Adrenal gland (tissue), 12 donors: ENCODE data around the gene PBX1. TPM values are rescaled to one million over a fixed set of nuclear protein-coding genes. Genes with fewer than 3 reads are reported as not detected.

ENCODE experiments used
- DNase-seq, 7 donors: peaks; one replicate each; pipeline ENCODE4 v3.0.0-alpha.2; 2019 to 2020
- H3K27ac ChIP-seq, 5 donors: fragments of 200-600 bp; sonication (generic) in 4 of 5; 1 replicate in 3 of 5; 2 replicates in 2 of 5; pipeline versions ENCODE4 v1.5.1 to v1.8.0; 2016 to 2020; ENCODE audit warnings: mild to moderate bottlenecking in 1 of 5
- H3K27me3 ChIP-seq: fragments of 200-600 bp; 2 replicates; pipeline ENCODE4 v1.8.0; 2021
- H3K36me3 ChIP-seq, 2 donors: fragments of 200-600 bp; replicated peaks in 1 of 2; 1 replicate in 1 of 2; 2 replicates in 1 of 2; pipeline versions ENCODE4 v1.5.1 to v1.8.0; 2018 to 2022
- H3K4me1 ChIP-seq, 2 donors: fragments of 200-600 bp; replicated peaks in 1 of 2; 1 replicate in 1 of 2; 2 replicates in 1 of 2; pipeline versions ENCODE4 v1.5.1 to v1.8.0; 2018 to 2021
- H3K4me3 ChIP-seq, 4 donors: fragments of 200-600 bp; sonication (generic) in 3 of 4; one replicate each; pipeline ENCODE4 v1.5.1; 2016 to 2018
- H3K9me3 ChIP-seq, 3 donors: fragments of 200-600 bp; sonication (generic) in 1 of 3; replicated peaks in 1 of 3; 1 replicate in 2 of 3; 2 replicates in 1 of 3; pipeline versions ENCODE4 v1.5.1 to v1.8.0; 2016 to 2021
- POLR2A ChIP-seq, 2 donors: fragments of 450-650 bp; IDR thresholded peaks; one replicate each; pipeline ENCODE4 v1.6.1; 2017; ENCODE audit warnings: antibody characterized with exemption in 2 of 2, mild to moderate bottlenecking in 2 of 2, moderate library complexity in 1 of 2
- WGBS, 4 donors: extraction: QIAGEN DNeasy Blood & Tissue Kit in 2 of 4; methylation state at CpG; one replicate each; pipeline versions ENCODE4 v1.1.5 to v1.1.7; 2013 to 2017; 5-methylcytosine and 5-hydroxymethylcytosine counted together
- intact Hi-C, 2 donors: fragments of 100-400 bp; cut with DNase I; formaldehyde crosslinking; loops; one replicate each; pipeline versions ENCODE4 v1.14.1 to v1.15.0; 2022 to 2023
- polyA plus RNA-seq, 3 donors: library from polyadenylated mRNA; stranded (reverse); fragments of 200-250 nt in 2 of 3; fragments of 350-450 nt in 1 of 3; fragmentation: Illumina TruSeq in 1 of 3; extraction: RNeasy Lipid Tissue Mini Kit (QIAGEN cat#74804) in 1 of 3; gene quantifications; one replicate each; pipeline ENCODE4 v1.2.3, GENCODE V29; 2013 to 2014
- total RNA-seq, 9 donors: library from RNA; depleted of rRNA in 4 of 9; stranded (reverse); fragments of >200 nt in 4 of 9; fragments of 120-200 nt in 1 of 9; fragmentation: NEBNext Ultra II Directional in 1 of 9; extraction: Animal tissue kit (Norgen Biotek cat#: 25700) in 1 of 9; gene quantifications; one replicate each; pipeline versions ENCODE4 v1.1.0 to v1.2.4, GENCODE V29; 2013 to 2023
- TF ChIP-seq, protein P1 (sequence below), 6 experiments: fragments of 450-650 bp in 4 of 6; fragments of 200-600 bp in 2 of 6; sonication (generic) in 1 of 6; IDR thresholded peaks; 1 replicate in 5 of 6; 2 replicates in 1 of 6; pipeline versions ENCODE4 v1.5.1 to v1.8.0; 2016 to 2021; ENCODE audit warnings: antibody characterized with exemption in 6 of 6, mild to moderate bottlenecking in 2 of 6, moderate library complexity in 1 of 6
- donor health status: healthy with polysubstance abuse.
- donor health status: Bipolar disorder and iron deficiency.
- donor health status: DM: yes; HTN: yes; CAD: no.
- donor health status: DM: no; HTN: no; CAD: no.
- donor health status: DM: no; HTN: no; CAD: no.
- donor health status: DM: yes; HTN: yes; CAD: no.

Gene PBX1
- total and polyA plus RNA-seq, 12 donors = 13.0 to 294 (median 99.3) TPM

DNA sequence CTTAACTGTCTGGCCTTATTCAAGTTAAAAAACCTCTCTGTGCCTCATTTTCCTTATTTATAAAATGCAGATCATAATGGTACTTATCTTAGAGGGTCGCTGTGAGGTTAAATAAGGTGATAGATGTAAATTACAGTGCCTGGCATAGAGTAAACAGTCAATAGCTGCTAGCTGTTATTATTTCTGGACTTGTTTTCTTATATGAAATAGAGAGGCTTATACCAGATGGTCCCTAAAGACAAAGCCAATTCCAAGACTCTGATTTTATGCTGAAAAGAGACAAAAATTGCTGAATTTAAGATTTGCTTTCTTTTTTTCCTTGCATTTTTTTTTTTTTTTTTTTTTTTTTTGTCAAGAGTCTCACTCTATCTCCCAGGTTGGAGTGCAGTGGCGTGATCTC lies 10.3 kb downstream of the PBX1 start:
- intact Hi-C loops = no loop called here
- 88 to 97% (median 92%) methylated on average over 2 of the region's 2 CpGs for WGBS, 4 donors
- TF ChIP-seq, protein P1, sequence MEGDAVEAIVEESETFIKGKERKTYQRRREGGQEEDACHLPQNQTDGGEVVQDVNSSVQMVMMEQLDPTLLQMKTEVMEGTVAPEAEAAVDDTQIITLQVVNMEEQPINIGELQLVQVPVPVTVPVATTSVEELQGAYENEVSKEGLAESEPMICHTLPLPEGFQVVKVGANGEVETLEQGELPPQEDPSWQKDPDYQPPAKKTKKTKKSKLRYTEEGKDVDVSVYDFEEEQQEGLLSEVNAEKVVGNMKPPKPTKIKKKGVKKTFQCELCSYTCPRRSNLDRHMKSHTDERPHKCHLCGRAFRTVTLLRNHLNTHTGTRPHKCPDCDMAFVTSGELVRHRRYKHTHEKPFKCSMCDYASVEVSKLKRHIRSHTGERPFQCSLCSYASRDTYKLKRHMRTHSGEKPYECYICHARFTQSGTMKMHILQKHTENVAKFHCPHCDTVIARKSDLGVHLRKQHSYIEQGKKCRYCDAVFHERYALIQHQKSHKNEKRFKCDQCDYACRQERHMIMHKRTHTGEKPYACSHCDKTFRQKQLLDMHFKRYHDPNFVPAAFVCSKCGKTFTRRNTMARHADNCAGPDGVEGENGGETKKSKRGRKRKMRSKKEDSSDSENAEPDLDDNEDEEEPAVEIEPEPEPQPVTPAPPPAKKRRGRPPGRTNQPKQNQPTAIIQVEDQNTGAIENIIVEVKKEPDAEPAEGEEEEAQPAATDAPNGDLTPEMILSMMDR (IDR thresholded peaks at IDR 0.05) = no peak
- no peak for TF ChIP-seq POLR2A (IDR thresholded peaks at IDR 0.05)

DNA sequence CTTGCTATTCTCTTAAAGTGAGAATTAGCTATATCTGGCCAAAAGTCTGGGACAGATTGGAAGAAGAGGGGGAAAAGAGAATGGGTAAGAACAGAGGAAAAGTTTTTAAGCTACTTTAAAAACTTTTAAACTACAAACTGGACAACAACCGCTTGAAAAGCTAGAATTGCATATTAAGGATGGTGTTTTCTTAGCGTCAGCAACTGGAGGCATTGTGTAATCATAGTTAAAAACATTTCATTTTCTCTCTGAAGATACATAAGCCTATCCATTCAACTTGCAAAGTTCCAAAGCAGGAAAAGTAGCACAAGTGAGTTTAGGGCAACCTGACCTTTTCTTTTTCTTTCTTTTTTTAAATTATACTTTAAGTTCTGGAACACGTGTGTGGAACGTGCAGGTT lies 10.9 kb downstream of the PBX1 start:
- no peak for TF ChIP-seq POLR2A (IDR thresholded peaks at IDR 0.05)
- TF ChIP-seq, protein P1 (IDR thresholded peaks at IDR 0.05) = no peak
- Histone ChIP-seq H3K4me1 (peaks cover 21 to 49% of the 10 kb centered on the region in 2 donors), H3K9me3 (peaks cover 0 to 5% (median 0%) of the 10 kb centered on the region in 3 donors), H3K27ac (no peak overlapping the region), H3K36me3 (peaks cover 0 to 4% of the 10 kb centered on the region in 2 donors), H3K27me3 (no peaks in the 10 kb centered on the region), H3K4me3 (no peak overlapping the region)
- DNase-seq = no peak
- WGBS, 4 donors = 84 to 95% (median 87%) methylated on average over 4 of the region's 4 CpGs
- intact Hi-C loops = no loop called here

More for the DNA sequence above, 10.3 kb downstream of the PBX1 start:
- H3K4me3 ChIP-seq = no peak overlapping the region
- DNase-seq = no peak
- H3K27ac ChIP-seq = no peak overlapping the region
- H3K27me3 ChIP-seq = no peaks in the 10 kb centered on the region
- H3K36me3 ChIP-seq = peaks cover 0 to 4% of the 10 kb centered on the region in 2 donors
- H3K9me3 ChIP-seq = peaks cover 0 to 5% (median 0%) of the 10 kb centered on the region in 3 donors
- H3K4me1 ChIP-seq = peaks cover 27 to 53% of the 10 kb centered on the region in 2 donors

DNA sequence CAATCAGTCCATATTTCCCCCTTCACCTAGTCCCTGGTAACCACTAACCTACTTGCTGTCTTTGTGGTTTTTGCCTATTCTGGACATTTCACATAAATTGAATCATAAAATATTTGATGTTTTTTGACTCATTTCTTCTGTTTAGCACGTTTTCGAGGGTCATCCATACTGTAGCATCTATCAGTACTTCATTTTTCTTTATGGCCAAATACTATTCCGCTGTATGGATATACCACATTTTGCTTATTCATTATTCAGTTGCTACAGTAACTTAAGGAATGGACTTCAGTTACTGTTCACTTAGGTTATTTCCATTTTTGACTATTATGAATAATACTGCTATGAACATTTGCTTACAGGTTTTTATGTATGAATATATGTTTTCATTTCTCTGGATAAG lies 12.3 kb downstream of the PBX1 start:
- no peak overlapping the region for H3K27ac ChIP-seq
- WGBS, 4 donors = 94 to 98% (median 96%) methylated on average over 3 of the region's 3 CpGs
- intact Hi-C loops = no loop called here
- no peaks in the 10 kb centered on the region for H3K27me3 ChIP-seq
- no peak for TF ChIP-seq POLR2A (IDR thresholded peaks at IDR 0.05)
- TF ChIP-seq, protein P1 (IDR thresholded peaks at IDR 0.05) = no peak
- H3K9me3 ChIP-seq = peaks cover 0 to 5% (median 0%) of the 10 kb centered on the region in 3 donors
- peaks cover 18 to 51% of the 10 kb centered on the region in 2 donors for H3K4me1 ChIP-seq
- no peak overlapping the region for H3K4me3 ChIP-seq
- DNase-seq = no peak
- H3K36me3 ChIP-seq = peaks cover 0 to 4% of the 10 kb centered on the region in 2 donors

DNA sequence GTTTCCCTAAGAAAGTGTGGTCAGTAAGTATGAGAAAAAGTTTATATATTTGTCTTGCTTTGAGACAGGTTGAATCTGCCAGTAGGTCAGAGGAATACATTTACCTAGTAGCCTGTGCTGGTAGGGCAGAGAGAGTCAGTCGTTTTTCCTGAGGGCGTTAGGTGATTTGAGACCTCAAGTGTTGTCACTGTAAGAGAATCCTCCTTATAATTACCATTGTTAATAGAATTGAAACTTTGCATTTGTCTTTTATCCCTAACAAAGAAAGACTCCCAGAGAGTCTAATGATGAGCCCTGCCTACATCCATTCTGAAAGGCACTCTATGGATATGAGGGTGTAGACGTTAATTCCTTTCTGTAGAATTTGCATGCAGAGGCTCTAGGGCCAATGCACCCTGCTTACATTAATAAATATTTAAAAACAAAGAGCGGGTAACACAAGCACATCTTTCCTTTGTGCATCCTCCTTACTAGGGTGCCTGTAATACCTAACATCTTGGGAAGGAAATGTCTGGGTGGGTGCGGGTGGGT lies 16.4 kb downstream of the PBX1 start:
- TF ChIP-seq POLR2A (IDR thresholded peaks at IDR 0.05) = no peak
- Histone ChIP-seq H3K27ac (peak overlapping the region in 1 of 5 donors; percentile 84), H3K9me3 (peaks cover 0 to 5% (median 0%) of the 10 kb centered on the region in 3 donors), H3K27me3 (no peaks in the 10 kb centered on the region), H3K36me3 (peaks cover 0 to 4% of the 10 kb centered on the region in 2 donors), H3K4me1 (peaks cover 11 to 54% of the 10 kb centered on the region in 2 donors), H3K4me3 (no peak overlapping the region)
- no peak for DNase-seq
- 80 to 82% (median 80%) methylated on average over 5 of the region's 5 CpGs for WGBS, 4 donors
- intact Hi-C loops = no loop called here
